Suprapubic skin (tissue), 4 donors: ENCODE data around the gene PRRX1. TPM values are rescaled to one million over a fixed set of nuclear protein-coding genes. Genes with fewer than 3 reads are reported as not detected.

Source experiments
- DNase-seq, 2 donors: peaks; one replicate each; pipeline ENCODE4 v3.0.0-alpha.2; 2019; ENCODE audit warnings: low spot score in 2 of 2
- H3K27ac ChIP-seq: fragments of 200-600 bp; sonication (generic); one replicate; pipeline ENCODE4 v1.5.1; 2019
- H3K27me3 ChIP-seq: fragments of 200-600 bp; sonication (generic); one replicate; pipeline ENCODE4 v1.5.1; 2019
- H3K36me3 ChIP-seq: fragments of 200-600 bp; sonication (generic); one replicate; pipeline ENCODE4 v1.5.1; 2019
- H3K4me1 ChIP-seq: fragments of 200-600 bp; sonication (generic); one replicate; pipeline ENCODE4 v1.5.1; 2019
- H3K4me3 ChIP-seq: fragments of 200-600 bp; sonication (generic); one replicate; pipeline ENCODE4 v1.5.1; 2019; ENCODE audit warnings: mild to moderate bottlenecking
- H3K9me3 ChIP-seq: fragments of 200-600 bp; sonication (generic); one replicate; pipeline ENCODE4 v1.5.1; 2019
- EP300 ChIP-seq: sonication (generic); formaldehyde crosslinking; IDR thresholded peaks from one replicate; pipeline ENCODE4 v1.6.1; 2017; ENCODE audit warnings: antibody characterized with exemption
- POLR2A ChIP-seq, 2 donors: fragments of 450-650 bp; IDR thresholded peaks; one replicate each; pipeline ENCODE4 v1.6.1; 2017; ENCODE audit warnings: antibody characterized with exemption in 2 of 2, mild to moderate bottlenecking in 2 of 2, moderate library complexity in 2 of 2
- POLR2AphosphoS5 ChIP-seq, 3 donors: sonication (generic); formaldehyde crosslinking; IDR thresholded peaks; one replicate each; pipeline ENCODE4 v1.6.1; 2017; ENCODE audit warnings: antibody characterized with exemption in 3 of 3
- WGBS: methylation state at CpG from one replicate; pipeline ENCODE4 v1.1.5; 2018; 5-methylcytosine and 5-hydroxymethylcytosine counted together
- total RNA-seq, 4 donors: library from RNA; depleted of rRNA; stranded (reverse); fragments of >200 nt; gene quantifications; one replicate each; pipeline ENCODE4 v1.1.0, GENCODE V29; 2016
- TF ChIP-seq, protein P1 (sequence below), 2 donors: fragments of 200-600 bp in 1 of 2; fragments of 450-650 bp in 1 of 2; sonication (generic) in 1 of 2; IDR thresholded peaks; one replicate each; pipeline ENCODE4 v1.5.1; 2016 to 2019; ENCODE audit warnings: antibody characterized with exemption in 2 of 2, mild to moderate bottlenecking in 1 of 2, moderate library complexity in 1 of 2

The PRRX1 gene
- total RNA-seq, 4 donors from 2014 or later: 14.7 to 32.5 (median 23.5) TPM

- DNase-seq: no peak
- Histone ChIP-seq H3K4me3 (no peak overlapping the region), H3K9me3 (no peaks in the 10 kb centered on the region), H3K27me3 (no peaks in the 10 kb centered on the region), H3K4me1 (peaks cover 20% of the 10 kb centered on the region), H3K27ac (peak overlapping the region; percentile 67), H3K36me3 (no peaks in the 10 kb centered on the region)
- TF ChIP-seq POLR2A (IDR thresholded peaks at IDR 0.05): no peak
- TF ChIP-seq POLR2AphosphoS5 (IDR thresholded peaks at IDR 0.05): no peak
- no peak for TF ChIP-seq EP300
- TF ChIP-seq, protein P1, sequence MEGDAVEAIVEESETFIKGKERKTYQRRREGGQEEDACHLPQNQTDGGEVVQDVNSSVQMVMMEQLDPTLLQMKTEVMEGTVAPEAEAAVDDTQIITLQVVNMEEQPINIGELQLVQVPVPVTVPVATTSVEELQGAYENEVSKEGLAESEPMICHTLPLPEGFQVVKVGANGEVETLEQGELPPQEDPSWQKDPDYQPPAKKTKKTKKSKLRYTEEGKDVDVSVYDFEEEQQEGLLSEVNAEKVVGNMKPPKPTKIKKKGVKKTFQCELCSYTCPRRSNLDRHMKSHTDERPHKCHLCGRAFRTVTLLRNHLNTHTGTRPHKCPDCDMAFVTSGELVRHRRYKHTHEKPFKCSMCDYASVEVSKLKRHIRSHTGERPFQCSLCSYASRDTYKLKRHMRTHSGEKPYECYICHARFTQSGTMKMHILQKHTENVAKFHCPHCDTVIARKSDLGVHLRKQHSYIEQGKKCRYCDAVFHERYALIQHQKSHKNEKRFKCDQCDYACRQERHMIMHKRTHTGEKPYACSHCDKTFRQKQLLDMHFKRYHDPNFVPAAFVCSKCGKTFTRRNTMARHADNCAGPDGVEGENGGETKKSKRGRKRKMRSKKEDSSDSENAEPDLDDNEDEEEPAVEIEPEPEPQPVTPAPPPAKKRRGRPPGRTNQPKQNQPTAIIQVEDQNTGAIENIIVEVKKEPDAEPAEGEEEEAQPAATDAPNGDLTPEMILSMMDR (IDR thresholded peaks at IDR 0.05): no peak
- 29% methylated on average over 5 of the region's 5 CpGs for WGBS
Measured at GRCh38 chr1:170707959-170708655, 44.2 kb downstream of the PRRX1 start.

DNA sequence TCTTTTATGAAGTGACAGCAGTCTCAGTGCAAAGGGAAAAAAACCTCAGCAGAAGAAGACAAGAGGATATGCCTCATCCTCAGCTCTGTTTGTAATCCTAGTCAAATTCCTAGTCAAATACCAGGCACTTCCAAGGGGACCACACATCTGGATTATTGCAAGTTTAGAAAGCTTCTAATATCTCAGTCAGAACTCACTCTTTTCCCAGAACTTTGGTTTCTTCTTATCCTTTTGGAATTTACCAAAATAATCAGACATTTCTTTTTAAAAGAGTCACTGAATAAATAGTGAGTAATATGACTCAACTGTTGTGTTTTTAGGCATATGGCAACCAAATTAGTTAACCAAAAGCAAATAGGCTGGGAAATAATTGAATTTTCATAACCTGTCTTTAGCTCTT, 47.8 kb downstream of the PRRX1 start:
- H3K27ac ChIP-seq: no peak overlapping the region
- no peak for TF ChIP-seq POLR2A (IDR thresholded peaks at IDR 0.05)
- TF ChIP-seq, protein P1 (IDR thresholded peaks at IDR 0.05): no peak
- no peak for TF ChIP-seq EP300
- no peak for TF ChIP-seq POLR2AphosphoS5 (IDR thresholded peaks at IDR 0.05)
- H3K36me3 ChIP-seq: no peaks in the 10 kb centered on the region

GRCh38 chr1:170714163-170714562, 50.2 kb downstream of the PRRX1 start:
- H3K36me3 ChIP-seq: no peaks in the 10 kb centered on the region
- no peak overlapping the region for H3K27ac ChIP-seq
- WGBS: 83% methylated on average over 5 of the region's 5 CpGs
- H3K27me3 ChIP-seq: no peaks in the 10 kb centered on the region
- H3K4me3 ChIP-seq: no peak overlapping the region
- DNase-seq: no peak
- TF ChIP-seq EP300: no peak
- no peak for TF ChIP-seq POLR2A (IDR thresholded peaks at IDR 0.05)
- no peak for TF ChIP-seq POLR2AphosphoS5 (IDR thresholded peaks at IDR 0.05)
- TF ChIP-seq, protein P1 (IDR thresholded peaks at IDR 0.05): no peak
- H3K9me3 ChIP-seq: no peaks in the 10 kb centered on the region
- peaks cover 1% of the 10 kb centered on the region for H3K4me1 ChIP-seq

More for the DNA sequence above, 47.8 kb downstream of the PRRX1 start:
- Histone ChIP-seq H3K9me3 (no peaks in the 10 kb centered on the region), H3K27me3 (no peaks in the 10 kb centered on the region), H3K4me3 (no peak overlapping the region), H3K4me1 (peaks cover 20% of the 10 kb centered on the region)
- no peak for DNase-seq

- Histone ChIP-seq H3K9me3 (no peaks in the 10 kb centered on the region), H3K36me3 (peaks cover 4% of the 10 kb centered on the region), H3K27ac (no peak overlapping the region), H3K4me3 (no peak overlapping the region), H3K4me1 (no peaks in the 10 kb centered on the region), H3K27me3 (no peaks in the 10 kb centered on the region)
- TF ChIP-seq POLR2AphosphoS5 (IDR thresholded peaks at IDR 0.05) (no peak), POLR2A (IDR thresholded peaks at IDR 0.05) (no peak), EP300 (no peak)
- TF ChIP-seq, protein P1 (IDR thresholded peaks at IDR 0.05): no peak
- 43% methylated on average over 1 of the region's 1 CpG for WGBS
- DNase-seq: no peak
Measured at GRCh38 chr1:170714938-170715337, 51.0 kb downstream of the PRRX1 start.

DNA sequence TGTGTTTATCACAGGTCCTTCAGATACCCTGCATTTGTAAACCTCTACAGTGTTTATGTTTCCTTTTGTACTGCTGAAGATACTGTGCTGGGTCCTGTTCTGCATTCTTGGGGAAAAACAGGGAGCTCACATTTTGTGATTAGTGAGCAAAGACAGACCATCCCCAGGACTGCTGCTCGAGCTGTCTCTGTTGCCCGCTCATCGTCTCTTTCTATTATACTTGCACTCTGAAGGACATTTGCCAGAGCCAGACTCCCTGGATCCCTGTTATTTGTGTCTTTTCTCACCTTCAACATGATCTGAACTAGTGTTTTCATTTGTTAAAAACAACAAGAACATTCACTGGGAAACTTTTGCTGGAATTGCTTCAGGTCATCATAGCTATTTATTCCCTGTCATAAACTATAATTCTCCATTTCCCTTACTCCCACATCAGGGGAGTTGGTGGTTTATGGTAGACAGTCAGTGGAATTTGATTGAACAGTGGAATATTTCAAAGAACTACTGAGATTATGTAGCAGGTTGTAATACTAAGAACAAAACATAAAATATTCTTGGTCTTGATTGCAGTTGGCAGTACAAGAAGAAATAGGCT, 53.0 kb downstream of the PRRX1 start:
- TF ChIP-seq, protein P1 (IDR thresholded peaks at IDR 0.05): no peak
- no peak for TF ChIP-seq POLR2AphosphoS5 (IDR thresholded peaks at IDR 0.05)
- TF ChIP-seq POLR2A (IDR thresholded peaks at IDR 0.05): no peak
- no peak for TF ChIP-seq EP300

More for the DNA sequence above, 53.0 kb downstream of the PRRX1 start:
- no peak overlapping the region for H3K27ac ChIP-seq
- DNase-seq: no peak
- H3K36me3 ChIP-seq: peaks cover 4% of the 10 kb centered on the region
- no peak overlapping the region for H3K4me3 ChIP-seq
- 66% methylated on average over 3 of the region's 3 CpGs for WGBS
- H3K4me1 ChIP-seq: peaks cover 6% of the 10 kb centered on the region
- H3K27me3 ChIP-seq: no peaks in the 10 kb centered on the region
- no peaks in the 10 kb centered on the region for H3K9me3 ChIP-seq
